Hepatocyte (in vitro differentiated cells): Measurements from ENCODE around the gene HECTD4. TPM values are rescaled to one million over a fixed set of nuclear protein-coding genes. Genes with fewer than 3 reads are reported as not detected.
A peak's percentile ranks its signal among the peaks of the same experiment; 100 is the strongest.

Experiments
- DNase-seq: peaks from one replicate; pipeline ENCODE4 v3.0.0-alpha.2; 2016; ENCODE audit warnings: low spot score
- H2AFZ ChIP-seq: fragments of 200-600 bp; sonication (generic); 2 replicates; pipeline ENCODE4 v1.6.0; 2016; ENCODE audit warnings: antibody characterized with exemption, mild to moderate bottlenecking
- H3K27ac ChIP-seq: fragments of 200-600 bp; sonication (generic); 2 replicates; pipeline ENCODE4 v1.5.1; 2016; ENCODE audit warnings: mild to moderate bottlenecking
- H3K27me3 ChIP-seq: fragments of 200-600 bp; sonication (generic); 2 replicates; pipeline ENCODE4 v1.6.1; 2016
- H3K36me3 ChIP-seq: fragments of 200-600 bp; sonication (generic); replicated peaks from 2 replicates; pipeline ENCODE4 v1.5.1; 2016; ENCODE audit warnings: low read depth; ENCODE audit not compliant: insufficient read depth
- H3K4me1 ChIP-seq: fragments of 200-600 bp; sonication (generic); 2 replicates; pipeline ENCODE4 v1.5.1; 2016; ENCODE audit warnings: mild to moderate bottlenecking, moderate library complexity; ENCODE audit not compliant: insufficient read depth
- H3K4me2 ChIP-seq: fragments of 200-600 bp; sonication (generic); 2 replicates; pipeline ENCODE4 v1.6.0; 2016
- H3K4me3 ChIP-seq: fragments of 200-600 bp; sonication (generic); 2 replicates; pipeline ENCODE4 v1.5.1; 2016; ENCODE audit warnings: mild to moderate bottlenecking
- H3K79me2 ChIP-seq: fragments of 200-600 bp; sonication (generic); 2 replicates; pipeline ENCODE4 v1.6.0; 2017; ENCODE audit warnings: mild to moderate bottlenecking
- H3K9me2 ChIP-seq: fragments of 200-600 bp; sonication (generic); replicated peaks from 2 replicates; pipeline ENCODE4 v1.6.0; 2017; ENCODE audit warnings: mild to moderate bottlenecking; ENCODE audit not compliant: insufficient read depth
- H3K9me3 ChIP-seq: fragments of 200-600 bp; sonication (generic); 2 replicates; pipeline ENCODE4 v1.5.1; 2016; ENCODE audit warnings: low read depth, mild to moderate bottlenecking
- H4K20me1 ChIP-seq: fragments of 200-600 bp; sonication (generic); 2 replicates; pipeline ENCODE4 v1.6.0; 2016; ENCODE audit warnings: mild to moderate bottlenecking; ENCODE audit not compliant: insufficient read depth, poor library complexity, severe bottlenecking
- CTCF ChIP-seq: fragments of 200-600 bp; sonication (generic); IDR thresholded peaks from 2 replicates; pipeline ENCODE4 v1.5.1; 2016; ENCODE audit warnings: antibody characterized with exemption, mild to moderate bottlenecking; ENCODE audit not compliant: poor library complexity
- EZH2 ChIP-seq: fragments of 200-600 bp; sonication (generic); IDR thresholded peaks from 2 replicates; pipeline ENCODE4 v1.6.1; 2016; ENCODE audit warnings: antibody characterized with exemption, mild to moderate bottlenecking, borderline replicate concordance
- EZH2phosphoT487 ChIP-seq: fragments of 200-600 bp; sonication (generic); IDR thresholded peaks from one replicate; pipeline ENCODE4 v1.6.1; 2018; ENCODE audit warnings: antibody characterized with exemption, mild to moderate bottlenecking, low read depth, moderate library complexity; ENCODE audit not compliant: unreplicated experiment, severe bottlenecking
- WGBS: methylation state at CpG from one replicate; pipeline ENCODE4 v1.1.6; 2016; ENCODE audit warnings: low lambda C conversion rate; ENCODE audit errors: missing lambda C conversion rate; 5-methylcytosine and 5-hydroxymethylcytosine counted together
- polyA plus RNA-seq: library from polyadenylated mRNA; unstranded; fragments of >200 nt; fragmentation: Nextera tagmentation; extraction: Ambion mirVana; gene quantifications from 2 replicates; pipeline ENCODE4 v1.2.1, GENCODE V29; 2016
- total RNA-seq: library from RNA; depleted of rRNA; stranded (reverse); fragments of >200 nt; gene quantifications from 2 replicates; pipeline ENCODE4 v1.2.3, GENCODE V29; 2014

Gene HECTD4
- total and polyA plus RNA-seq, 2 experiments from 2014 or later: 22.7 to 27.1 TPM

- DNase-seq: no peak
- TF ChIP-seq EZH2phosphoT487 (no peak), CTCF (no peak), EZH2 (no peak)
- H3K27ac ChIP-seq: no peak overlapping the region
- H2AFZ ChIP-seq: no peak overlapping the region
- WGBS: 80% methylated on average over 4 of the region's 4 CpGs
- no peaks in the 10 kb centered on the region for H3K4me1 ChIP-seq
- H3K27me3 ChIP-seq: no peaks in the 10 kb centered on the region
- no peaks in the 10 kb centered on the region for H3K9me2 ChIP-seq
- H3K4me3 ChIP-seq: no peak overlapping the region
- H3K36me3 ChIP-seq: no peaks in the 10 kb centered on the region
- no peaks in the 10 kb centered on the region for H4K20me1 ChIP-seq
- H3K79me2 ChIP-seq: no peaks in the 10 kb centered on the region
- H3K9me3 ChIP-seq: no peaks in the 10 kb centered on the region
- no peak overlapping the region for H3K4me2 ChIP-seq
Observed at GRCh38 chr12:112304436-112304835, 77.8 kb downstream of the HECTD4 start.

- H3K27ac ChIP-seq: peak overlapping the region; percentile 26
- no peaks in the 10 kb centered on the region for H3K4me1 ChIP-seq
- 90% methylated on average over 2 of the region's 2 CpGs for WGBS
- no peaks in the 10 kb centered on the region for H3K9me3 ChIP-seq
- H3K36me3 ChIP-seq: no peaks in the 10 kb centered on the region
- H2AFZ ChIP-seq: no peak overlapping the region
- H3K79me2 ChIP-seq: no peaks in the 10 kb centered on the region
- no peak for DNase-seq
- H3K4me2 ChIP-seq: no peak overlapping the region
- no peaks in the 10 kb centered on the region for H3K27me3 ChIP-seq
- TF ChIP-seq EZH2 (no peak), CTCF (no peak), EZH2phosphoT487 (no peak)
- no peak overlapping the region for H3K4me3 ChIP-seq
- no peaks in the 10 kb centered on the region for H4K20me1 ChIP-seq
- H3K9me2 ChIP-seq: no peaks in the 10 kb centered on the region
Observed at GRCh38 chr12:112303799-112304198, 78.4 kb downstream of the HECTD4 start.

- WGBS: 62% methylated on average over 3 of the region's 3 CpGs
- H3K4me2 ChIP-seq: no peak overlapping the region
- H3K4me1 ChIP-seq: no peaks in the 10 kb centered on the region
- DNase-seq: peak; percentile 19
- H3K36me3 ChIP-seq: no peaks in the 10 kb centered on the region
- H3K79me2 ChIP-seq: no peaks in the 10 kb centered on the region
- no peak overlapping the region for H3K4me3 ChIP-seq
- H3K9me2 ChIP-seq: no peaks in the 10 kb centered on the region
- peak overlapping the region; percentile 26 for H3K27ac ChIP-seq
- no peaks in the 10 kb centered on the region for H3K9me3 ChIP-seq
- no peak for TF ChIP-seq CTCF
- no peak for TF ChIP-seq EZH2phosphoT487
- TF ChIP-seq EZH2: no peak
- H3K27me3 ChIP-seq: no peaks in the 10 kb centered on the region
- no peaks in the 10 kb centered on the region for H4K20me1 ChIP-seq
- H2AFZ ChIP-seq: no peak overlapping the region
Observed at GRCh38 chr12:112303004-112303403, 79.2 kb downstream of the HECTD4 start.

GRCh38 chr12:112299704-112300103, 82.5 kb downstream of the HECTD4 start:
- Histone ChIP-seq H3K27ac (no peak overlapping the region), H4K20me1 (no peaks in the 10 kb centered on the region), H3K79me2 (no peaks in the 10 kb centered on the region), H3K9me2 (no peaks in the 10 kb centered on the region), H3K9me3 (no peaks in the 10 kb centered on the region), H2AFZ (no peak overlapping the region), H3K4me2 (no peak overlapping the region), H3K4me3 (no peak overlapping the region), H3K4me1 (no peaks in the 10 kb centered on the region), H3K27me3 (no peaks in the 10 kb centered on the region), H3K36me3 (no peaks in the 10 kb centered on the region)
- TF ChIP-seq EZH2: no peak
- no peak for TF ChIP-seq CTCF
- TF ChIP-seq EZH2phosphoT487: no peak
- no peak for DNase-seq
- WGBS: 93% methylated on average over 3 of the region's 3 CpGs
